HuH-7 (cell line): ENCODE results near the gene YWHAG.
A peak's percentile ranks its signal among the peaks of the same experiment; 100 is the strongest.
"Not testable (repeated sequence)": the region's sequence is repeated elsewhere in the genome, so short reads cannot be mapped to it uniquely, and the experiment has no call there.

Experiments
- DNase-seq: peaks from one replicate; pipeline ENCODE4 v3.0.0; 2011; ENCODE audit warnings: low spot score

YWHAG gene

DNA sequence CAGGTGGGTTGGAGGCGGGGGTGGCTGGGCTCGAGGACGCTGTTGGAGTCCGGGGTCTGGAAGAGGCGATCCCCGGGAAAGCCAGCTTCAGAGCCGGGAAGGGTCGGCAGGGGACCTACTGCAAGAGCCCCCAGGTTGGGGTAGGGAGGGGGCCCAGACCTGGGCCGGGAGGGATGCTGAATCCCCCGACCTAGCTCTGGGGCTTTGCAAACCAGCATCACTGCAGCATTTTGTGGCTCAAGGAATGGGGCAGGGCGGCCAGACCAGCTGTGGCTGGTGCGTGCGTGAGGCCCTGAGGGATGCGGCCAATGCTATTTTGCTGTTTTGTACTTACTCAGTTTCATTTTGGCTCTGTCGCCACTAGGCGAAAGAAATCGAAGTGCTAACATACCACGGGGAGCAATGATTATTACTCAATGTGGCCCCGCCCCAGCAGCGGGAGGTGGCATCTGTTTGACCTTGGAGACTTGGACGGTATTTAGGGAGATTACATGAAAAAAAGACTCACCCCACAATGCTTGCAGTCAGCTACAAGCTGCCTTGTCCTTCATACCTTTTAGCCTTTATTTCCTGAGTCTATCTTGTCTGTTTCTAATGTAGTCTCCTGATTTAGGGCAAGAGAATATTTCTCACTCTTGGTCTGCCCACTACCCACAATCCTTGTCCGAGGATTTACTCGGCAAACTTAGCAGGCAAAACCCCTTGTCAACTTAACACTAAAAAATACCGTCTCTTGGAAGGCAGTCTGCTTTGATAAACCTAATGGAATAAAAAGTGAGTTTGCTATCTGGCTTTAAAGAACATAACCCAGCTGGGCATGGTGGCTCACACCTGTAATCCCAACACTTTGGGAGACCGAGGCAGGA, 40.1 kb downstream of the YWHAG start:
- DNase-seq: peak; percentile 72

DNA sequence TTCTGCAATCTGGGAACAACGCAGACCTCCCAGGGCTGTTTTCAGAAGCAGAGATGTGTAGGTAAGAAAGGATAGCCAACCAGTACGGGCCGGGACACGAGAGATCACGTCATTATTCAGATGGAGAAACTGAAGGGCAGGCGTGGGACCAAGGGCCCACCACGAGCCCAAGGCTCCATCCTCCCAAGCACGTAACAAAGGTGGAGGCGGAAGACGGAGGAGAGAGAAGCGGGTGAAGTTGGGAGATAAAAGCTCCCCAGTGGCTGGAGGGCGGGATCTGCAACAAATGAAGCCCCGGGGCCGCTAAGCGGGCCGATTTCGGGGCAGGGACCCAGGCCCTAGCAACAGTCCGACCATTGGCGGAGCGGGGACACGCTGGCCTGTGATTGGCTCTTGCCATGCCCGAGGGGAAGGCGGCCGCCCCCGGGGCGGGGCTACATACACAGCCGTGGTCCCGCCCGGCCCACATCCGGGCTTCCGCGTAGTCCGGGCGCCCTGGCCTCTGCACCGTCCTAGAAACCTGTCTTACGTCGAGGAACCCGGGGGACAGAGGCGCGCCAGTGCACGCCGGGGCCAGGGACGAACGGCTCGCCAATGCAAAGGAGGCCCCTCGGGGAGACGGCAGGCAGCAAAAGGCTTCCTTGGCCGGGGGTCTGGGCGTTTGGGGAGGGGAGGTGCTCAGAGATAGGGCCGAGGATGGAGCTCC, 40.9 kb downstream of the YWHAG start:
- DNase-seq: peak; percentile 95

DNA sequence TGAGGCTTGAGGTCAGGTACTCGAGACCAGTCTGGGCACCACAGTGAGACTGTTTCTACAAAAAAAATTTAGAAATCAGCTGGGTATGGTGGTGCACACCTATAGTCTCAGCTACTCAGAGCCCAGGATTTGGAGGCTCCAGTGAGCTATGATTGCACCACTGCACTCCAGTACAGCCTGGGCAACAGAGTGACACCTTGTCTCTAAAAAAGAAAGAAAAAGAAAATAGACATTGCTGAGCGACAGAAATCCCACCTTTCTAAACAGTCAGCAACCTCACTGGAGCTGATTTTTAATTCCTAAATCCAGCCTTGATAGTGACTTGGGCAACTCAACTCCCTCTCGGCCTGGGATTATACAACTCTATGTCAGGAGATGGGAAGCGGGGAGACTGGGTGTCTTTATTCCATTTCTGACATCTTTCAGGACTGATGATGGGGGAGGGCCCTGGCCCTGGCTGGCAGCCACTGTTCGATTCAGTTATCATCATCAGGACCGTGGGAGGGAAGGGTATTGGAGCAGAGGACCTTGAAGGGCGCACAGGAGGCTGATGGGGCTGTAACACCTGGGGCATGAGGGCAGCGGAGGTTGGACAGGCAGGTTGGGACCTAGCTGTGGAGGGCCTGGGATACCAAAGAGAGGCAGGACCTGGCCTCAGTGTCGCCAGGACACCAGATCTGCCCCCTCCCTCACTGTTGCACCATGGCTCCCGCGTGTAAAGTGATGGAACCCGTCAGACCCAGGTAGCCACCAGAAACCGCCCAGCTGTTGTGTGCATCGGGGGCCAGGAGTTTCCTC, 41.6 kb downstream of the YWHAG start:
- DNase-seq: no peak

DNA sequence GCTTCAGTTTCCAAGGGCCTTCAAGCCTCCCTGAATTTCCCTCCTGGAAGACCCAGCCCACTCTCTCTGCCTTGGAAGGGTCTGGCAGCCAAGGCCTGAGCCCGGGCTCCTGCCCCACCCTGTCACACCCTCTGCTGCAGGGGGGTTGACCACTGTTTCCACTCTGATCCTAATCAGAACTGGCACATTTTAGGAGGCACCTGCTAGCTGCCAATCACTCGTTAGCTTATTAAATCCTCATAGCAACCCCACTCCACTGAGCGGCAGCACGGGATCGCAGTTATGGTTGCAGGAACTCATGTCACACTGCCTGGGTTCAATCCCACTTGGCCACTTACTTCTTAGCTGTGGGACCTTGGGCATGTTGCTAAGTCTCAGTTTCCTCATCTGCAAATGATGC, 43.4 kb downstream of the YWHAG start:
- DNase-seq: no peak

DNA sequence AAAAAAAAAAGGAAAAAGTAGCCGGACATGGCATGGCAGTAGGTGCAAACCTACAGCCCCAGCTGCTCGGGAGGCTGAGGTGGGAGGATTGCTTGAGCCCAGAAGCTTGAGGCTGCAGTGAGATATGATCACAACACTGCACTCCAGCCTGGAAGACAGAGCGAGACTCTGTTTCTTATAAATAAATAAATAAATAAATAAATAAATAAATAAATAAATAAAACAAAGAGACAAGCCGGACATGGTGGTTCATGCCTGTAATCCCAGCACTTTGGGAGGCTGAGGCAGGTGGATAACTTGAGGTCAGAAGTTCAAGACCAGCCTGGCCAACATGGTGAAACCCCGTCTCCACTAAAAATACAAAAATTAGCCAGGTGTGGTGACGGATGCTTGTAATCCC, 44.1 kb downstream of the YWHAG start:
- not testable (repeated sequence) for DNase-seq

DNA sequence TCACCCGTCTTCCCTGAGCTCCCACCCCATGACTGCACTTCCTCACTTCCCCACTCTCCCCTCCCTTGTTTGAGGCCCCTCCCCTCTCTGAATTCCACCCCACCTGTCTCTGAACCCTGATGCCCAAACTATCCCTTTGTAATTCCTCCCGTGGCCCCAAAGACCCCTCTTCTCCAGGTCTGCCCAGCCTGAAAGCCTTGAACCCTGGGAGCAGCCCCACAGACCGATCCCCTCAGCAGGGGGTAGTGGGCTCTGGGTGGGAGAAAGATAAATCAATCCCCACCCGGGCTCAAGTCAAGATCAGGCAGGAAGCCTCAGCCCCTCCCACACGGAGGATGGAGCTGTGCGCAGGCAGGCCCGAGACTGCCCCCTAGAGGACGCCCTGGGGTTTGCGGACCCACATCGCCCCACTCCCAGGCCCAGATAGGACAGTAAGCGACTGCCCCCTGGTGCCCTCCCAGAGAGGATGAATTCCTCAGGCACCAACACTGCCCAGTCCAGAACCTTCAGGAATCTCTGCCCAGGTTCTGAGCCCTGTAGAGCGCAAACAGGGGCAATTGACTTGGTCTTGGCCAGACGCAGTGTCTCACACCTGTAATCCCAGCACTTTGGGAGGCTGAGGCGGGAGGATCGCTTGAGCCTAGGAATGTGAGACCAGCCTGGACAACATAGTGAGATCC, 44.6 kb downstream of the YWHAG start:
- DNase-seq: peak; percentile 93

DNA sequence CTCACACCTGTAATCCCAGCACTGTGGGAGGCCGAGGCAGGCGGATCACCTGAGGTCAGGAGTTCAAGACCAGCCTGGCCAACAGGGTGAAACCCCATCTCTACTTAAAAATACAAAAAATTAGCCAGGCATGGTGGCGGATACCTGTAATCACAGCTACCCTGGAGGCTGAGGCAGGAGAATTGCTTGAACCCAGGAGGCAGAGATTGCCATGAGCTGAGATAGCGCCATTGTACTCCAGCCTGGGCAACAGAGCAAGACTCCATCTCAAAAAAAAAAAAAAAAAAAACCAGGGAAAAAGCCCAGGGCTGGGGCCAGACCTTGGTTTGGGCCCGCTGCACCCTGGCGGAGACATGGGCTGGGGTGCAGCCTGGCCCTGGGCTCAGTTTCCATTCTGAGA, 47.0 kb downstream of the YWHAG start:
- not testable (repeated sequence) for DNase-seq

DNA sequence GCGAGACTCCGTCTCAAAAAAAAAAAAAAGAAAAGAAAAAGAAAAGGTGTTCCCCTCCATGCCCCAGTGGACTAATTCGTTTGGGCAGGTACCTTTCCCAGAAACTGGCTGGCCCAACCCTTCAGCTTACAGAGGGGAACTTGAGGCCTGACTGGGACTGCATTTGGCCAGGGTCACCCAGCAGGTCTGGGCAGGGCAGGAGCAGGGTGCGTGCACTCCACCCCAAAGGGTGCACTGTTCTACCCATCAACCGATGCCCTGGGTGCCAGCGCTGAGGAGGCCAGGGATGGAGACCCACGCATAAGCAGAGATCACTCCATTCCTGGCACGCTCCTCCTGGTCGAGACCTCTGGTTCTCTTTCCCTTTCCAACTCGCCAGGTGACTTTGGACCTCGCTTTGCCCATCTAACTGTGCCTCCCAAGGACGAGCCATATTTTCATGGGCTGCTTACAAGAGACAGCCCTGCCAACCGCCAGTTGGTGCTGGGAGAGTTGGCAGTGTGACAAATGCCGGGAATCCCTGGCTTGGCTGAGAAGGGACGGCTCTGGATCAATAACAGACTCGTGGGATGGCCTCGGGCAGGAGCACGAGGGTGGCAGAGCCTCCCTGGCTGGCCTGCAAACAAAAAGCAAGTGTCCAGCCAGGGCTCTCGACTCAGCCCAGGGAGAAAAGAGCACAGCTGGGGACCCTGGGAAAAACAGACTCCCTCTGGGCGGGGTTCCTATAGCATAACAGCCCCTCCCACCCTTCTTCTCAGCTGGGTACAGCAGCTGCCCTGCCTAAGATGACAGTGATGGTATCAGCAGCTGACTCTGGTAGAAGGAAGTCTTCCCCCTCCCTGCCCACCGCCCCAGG, 48.5 kb downstream of the YWHAG start:
- DNase-seq: no peak

DNA sequence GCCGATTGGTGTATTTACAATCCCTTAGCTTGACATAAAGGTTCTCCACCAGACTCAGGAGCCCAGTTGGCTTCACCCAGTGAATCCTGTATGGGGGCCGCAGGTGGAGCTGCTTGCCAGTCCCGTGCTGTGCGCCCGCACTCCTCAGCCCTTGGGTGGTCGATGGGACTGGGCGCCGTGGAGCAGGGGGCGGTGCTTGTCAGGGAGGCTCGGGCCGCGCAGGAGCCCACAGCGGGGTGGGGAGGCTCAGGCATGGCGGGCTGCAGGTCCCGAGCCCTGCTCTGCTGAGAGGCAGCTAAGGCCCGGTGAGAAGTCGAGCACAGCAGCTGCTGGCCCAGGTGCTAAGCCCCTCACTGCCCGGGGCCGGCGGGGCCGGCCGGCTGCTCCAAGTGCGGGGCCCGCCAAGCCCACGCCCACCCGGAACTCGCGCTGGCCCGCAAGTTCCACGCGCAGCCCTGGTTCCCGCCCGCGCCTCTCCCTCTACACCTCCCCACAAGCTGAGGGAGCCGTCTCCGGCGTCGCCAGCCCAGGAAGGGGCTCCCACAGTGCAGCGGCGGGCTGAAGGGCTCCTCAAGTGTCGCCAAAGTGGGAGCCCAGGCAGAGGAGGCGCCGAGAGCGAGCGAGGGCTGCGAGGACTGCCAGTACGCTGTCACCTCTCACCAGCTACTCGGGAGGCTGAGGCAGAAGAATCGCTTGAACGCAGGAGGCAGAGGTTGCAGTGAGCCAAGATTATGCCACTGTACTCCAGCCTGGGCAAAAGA, 49.3 kb downstream of the YWHAG start:
- DNase-seq: not testable (repeated sequence)

DNA sequence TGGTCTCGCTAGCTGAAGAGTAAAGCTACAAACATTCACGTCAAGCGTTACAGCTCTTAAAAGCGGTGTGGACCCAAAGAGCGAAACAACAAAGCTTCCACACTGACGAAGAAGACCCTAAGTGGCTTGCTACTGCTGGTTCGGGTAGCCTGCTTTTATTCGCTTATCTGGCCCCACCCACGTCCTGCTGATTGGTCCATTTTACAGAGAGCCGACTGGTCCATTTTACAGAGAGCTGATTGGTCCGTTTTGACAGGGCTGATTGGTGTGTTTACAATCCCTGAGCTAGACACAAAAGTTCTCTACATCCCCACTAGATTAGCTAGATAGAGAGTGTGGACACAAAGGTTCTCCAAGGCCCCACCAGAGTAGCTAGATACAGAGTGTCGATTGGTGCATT, 49.9 kb downstream of the YWHAG start:
- not testable (repeated sequence) for DNase-seq

DNA sequence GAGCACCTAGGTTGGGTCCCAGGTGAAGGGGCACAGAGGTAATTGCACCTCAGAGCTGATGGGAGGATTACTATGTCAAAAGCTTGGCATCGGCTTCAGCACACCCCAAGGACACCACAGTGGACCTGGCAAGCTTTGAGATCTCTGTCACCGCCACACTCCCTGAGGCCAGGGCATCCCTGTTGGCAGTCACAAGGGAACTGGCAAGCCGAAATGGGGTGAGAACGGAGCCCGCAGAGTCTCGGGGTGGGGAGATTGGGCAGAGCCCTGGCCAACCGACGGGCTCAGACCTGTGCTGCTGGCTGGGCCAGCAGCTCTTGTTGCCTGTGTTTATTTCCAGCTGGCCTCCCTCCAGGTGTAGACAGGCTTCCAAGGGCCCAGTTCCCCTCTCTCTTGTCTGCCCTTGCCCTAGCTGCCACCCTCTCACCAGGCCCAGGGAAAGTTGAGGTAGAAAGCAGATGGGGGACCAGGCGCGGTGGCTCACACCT, 53.9 kb downstream of the YWHAG start:
- no peak for DNase-seq

DNA sequence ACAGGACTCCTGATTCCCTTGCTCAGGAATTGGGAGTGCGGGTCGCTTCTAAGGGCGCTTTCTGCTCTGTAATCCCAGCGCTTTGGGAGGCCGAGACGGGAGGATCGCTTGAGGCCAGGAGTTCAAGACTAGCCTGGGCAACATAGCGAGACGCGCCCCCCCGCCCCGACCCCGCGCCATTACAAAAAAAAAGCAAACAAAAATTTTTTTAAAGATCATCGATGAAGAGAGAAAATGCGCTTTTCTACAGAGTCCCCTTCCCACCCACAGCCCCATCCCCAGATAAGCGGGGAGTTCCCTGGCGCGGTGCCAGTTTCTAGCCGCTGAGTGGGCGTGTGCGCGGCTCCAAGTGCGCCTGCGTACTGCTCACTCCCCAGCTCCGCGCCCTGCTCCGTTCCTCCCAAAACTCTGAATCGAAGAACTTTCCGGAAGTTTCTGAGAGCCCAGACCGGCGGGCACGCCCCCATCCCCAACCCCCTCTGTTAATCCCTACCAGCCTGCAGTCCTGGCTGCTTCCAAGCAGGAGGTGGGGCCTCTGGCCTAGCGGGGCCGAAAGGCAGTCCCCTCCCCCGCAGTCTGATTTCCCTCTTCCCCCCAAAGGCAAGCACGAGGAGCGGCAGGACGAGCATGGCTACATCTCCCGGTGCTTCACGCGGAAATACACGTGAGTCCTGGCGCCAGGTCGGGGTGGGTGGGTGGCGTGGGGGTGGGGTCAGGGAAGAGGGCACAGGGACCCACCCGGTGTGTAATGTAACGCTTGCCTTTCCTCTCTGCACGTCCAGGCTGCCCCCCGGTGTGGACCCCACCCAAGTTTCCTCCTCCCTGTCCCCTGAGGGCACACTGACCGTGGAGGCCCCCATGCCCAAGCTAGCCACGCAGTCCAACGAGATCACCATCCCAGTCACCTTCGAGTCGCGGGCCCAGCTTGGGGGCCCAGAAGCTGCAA, 55.3 kb downstream of the YWHAG start:
- DNase-seq: peak; percentile 81

DNA sequence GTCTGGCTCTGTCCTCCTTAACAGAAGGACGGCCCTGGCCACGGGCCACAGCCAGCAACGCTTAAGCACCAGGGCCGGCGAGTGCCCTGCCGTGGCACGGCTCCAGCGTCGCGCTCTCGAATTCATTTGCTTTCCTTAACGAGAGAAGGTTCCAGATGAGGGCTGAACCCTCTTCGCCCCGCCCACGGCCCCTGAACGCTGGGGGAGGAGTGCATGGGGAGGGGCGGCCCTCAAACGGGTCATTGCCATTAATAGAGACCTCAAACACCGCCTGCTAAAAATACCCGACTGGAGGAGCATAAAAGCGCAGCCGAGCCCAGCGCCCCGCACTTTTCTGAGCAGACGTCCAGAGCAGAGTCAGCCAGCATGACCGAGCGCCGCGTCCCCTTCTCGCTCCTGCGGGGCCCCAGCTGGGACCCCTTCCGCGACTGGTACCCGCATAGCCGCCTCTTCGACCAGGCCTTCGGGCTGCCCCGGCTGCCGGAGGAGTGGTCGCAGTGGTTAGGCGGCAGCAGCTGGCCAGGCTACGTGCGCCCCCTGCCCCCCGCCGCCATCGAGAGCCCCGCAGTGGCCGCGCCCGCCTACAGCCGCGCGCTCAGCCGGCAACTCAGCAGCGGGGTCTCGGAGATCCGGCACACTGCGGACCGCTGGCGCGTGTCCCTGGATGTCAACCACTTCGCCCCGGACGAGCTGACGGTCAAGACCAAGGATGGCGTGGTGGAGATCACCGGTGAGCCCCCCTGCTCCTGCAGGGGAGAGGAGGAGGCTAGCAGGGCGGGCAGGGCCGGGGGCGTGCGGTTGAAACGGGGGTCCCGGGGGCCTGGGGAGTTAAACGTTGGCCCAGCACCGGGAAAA, 56.2 kb downstream of the YWHAG start, which contains the start of gene HSPB1:
TSS of gene HSPB1 (plus strand) at position 327 of the 855 bp plus-strand sequence. CDS start at position 367, 40 bp downstream.
- DNase-seq: peak; percentile 75

DNA sequence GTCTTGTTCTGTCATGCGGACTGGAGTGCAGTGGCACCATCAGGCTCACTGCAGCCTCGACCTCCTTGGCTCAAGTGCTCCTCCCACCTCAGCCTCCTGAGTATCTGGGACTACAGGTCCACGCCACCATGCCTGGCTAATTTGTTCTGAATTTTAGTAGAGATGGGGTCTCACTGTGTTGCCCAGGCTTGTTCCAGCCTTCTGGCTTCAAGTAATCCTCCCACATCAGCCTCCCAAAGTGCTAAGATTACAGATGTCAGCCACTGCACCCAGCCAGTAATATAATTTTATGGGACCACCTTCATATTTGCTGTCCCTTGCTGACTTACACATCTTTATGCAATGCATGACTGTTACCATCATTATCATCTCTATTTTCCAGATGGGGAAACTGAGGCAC, 57.8 kb downstream of the YWHAG start:
- DNase-seq: no peak

DNA sequence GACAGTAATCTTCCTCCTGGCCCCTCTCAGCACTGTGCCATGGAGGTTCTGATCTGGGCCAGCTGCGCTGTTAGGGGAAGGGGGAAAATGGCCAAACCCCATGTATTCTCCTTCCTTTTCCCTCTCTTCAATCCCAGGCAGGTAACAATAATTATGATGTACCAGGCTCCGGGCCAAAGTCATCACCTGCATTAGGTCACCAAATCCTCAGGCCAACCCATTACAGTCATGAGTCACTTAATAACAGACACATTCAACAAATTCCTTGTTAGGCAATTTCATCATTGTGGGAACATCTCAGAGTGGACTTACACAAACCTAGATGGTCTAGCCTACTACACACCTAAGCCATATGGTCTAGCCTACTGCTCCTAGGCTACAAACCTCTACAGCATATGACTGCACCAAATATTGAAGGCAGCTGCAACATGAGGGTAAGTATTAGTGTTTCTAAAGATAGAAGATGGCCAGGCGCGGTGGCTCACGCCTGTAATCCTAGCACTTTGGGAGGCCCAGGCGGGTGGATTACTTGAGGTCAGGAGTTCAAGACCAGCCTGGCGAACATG, 58.5 kb downstream of the YWHAG start:
- DNase-seq: no peak

DNA sequence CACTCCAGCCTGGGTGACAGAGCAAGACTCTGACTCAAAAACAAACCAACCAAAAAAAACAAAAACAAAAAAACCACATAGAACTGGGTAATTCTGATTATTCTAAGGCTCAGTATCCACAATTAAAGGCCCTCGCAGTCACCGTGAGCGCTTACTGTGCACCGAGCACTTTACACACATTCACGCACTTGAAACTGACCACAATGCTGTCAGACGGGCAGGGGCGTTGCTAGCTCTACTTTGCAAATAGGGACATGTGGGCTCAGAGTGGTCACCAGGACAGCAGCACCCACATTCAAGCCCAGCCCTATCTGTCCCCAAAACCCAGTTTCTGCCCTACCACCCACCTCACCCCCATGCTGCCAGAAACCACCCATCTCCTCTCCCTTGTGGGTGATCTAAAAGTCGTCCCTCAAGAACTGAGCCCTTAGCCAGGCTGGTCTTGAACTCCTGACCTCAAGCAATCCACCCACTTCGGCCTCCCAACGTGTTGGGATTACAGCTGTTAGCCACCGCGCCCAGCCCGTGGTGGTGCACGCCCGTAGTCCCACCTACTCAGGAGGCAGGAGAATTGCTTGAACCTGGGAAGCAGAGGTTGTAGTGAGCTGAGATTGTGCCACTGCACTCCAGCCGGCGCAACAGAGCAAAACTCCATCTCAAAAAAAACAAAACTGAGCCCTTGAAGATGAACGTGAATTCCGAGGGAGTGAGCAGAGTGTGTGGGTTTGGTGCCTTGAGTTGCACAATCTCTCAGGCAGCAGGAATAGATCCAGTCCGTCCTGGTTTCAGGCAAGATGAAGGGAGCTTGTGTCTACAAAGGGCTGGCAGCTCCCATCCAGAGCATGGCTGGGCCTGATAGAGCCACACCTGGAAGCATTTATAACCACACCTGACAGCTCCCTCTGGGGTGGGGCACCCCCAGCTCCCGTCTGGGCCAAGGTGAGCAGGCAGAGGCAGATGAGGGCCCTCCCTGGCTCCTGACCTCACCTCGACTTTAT, 61.7 kb downstream of the YWHAG start:
- no peak for DNase-seq
